Activated CD8-positive, alpha-beta T cell treated with anti-CD3 and anti-CD28 coated beads for 36 hours (primary cell): ENCODE data around the gene DNAJB13. TPM values are rescaled to one million over a fixed set of nuclear protein-coding genes. Genes with fewer than 3 reads are reported as not detected.

ENCODE experiments used
- ATAC-seq: fragments of 200-7000 bp; cut with Tn5 transposase; one replicate; pipeline ENCODE4 v1.10.0; 2021; ENCODE audit warnings: mild to moderate bottlenecking, moderate library complexity
- CTCF ChIA-PET: fragments of 350-600 bp; sonication (Branson Sonifier 250); formaldehyde crosslinking; loops from one replicate; lab custom pipeline; 2021; ENCODE audit warnings: antibody characterized with exemption; lab: Charles Lee
- POLR2A ChIA-PET: fragments of 350-600 bp; sonication (Branson Sonifier 250); formaldehyde crosslinking; loops from one replicate; lab custom pipeline; 2021; ENCODE audit warnings: antibody characterized with exemption; lab: Charles Lee
- DNase-seq: peaks from one replicate; pipeline ENCODE4 v3.0.0-alpha.2; 2020
- H3K27ac Mint-ChIP-seq: one replicate; pipeline ENCODE4 v1.8.0; 2021; ENCODE audit warnings: mild to moderate bottlenecking, mixed read lengths
- H3K27me3 Mint-ChIP-seq: one replicate; pipeline ENCODE4 v1.8.0; 2021; ENCODE audit warnings: mixed read lengths
- H3K36me3 Mint-ChIP-seq: one replicate; pipeline ENCODE4 v1.8.0; 2021; ENCODE audit warnings: low read depth, mixed read lengths
- H3K4me1 Mint-ChIP-seq: one replicate; pipeline ENCODE4 v1.8.0; 2021; ENCODE audit warnings: low read depth, mixed read lengths
- H3K4me3 Mint-ChIP-seq: one replicate; pipeline ENCODE4 v1.8.0; 2021; ENCODE audit warnings: mild to moderate bottlenecking, moderate library complexity, mixed read lengths
- H3K9me3 Mint-ChIP-seq: one replicate; pipeline ENCODE4 v1.8.0; 2021; ENCODE audit warnings: mixed read lengths
- CTCF ChIP-seq: fragments of 200-600 bp; IDR thresholded peaks from one replicate; pipeline ENCODE4 v1.8.0; 2022; ENCODE audit warnings: antibody characterized with exemption, mild to moderate bottlenecking
- intact Hi-C: fragments of 100-400 bp; cut with micrococcal nuclease; formaldehyde crosslinking; loops from one replicate; pipeline ENCODE4 v1.10.0; 2022
- total RNA-seq, 2 experiments: library from RNA; stranded (reverse); gene quantifications; one replicate each; pipeline ENCODE4 v1.2.3, GENCODE V29; 2021

Gene DNAJB13
- total RNA-seq, 2 experiments from 2014 or later: 0.18 TPM; not detected in 1

GRCh38 chr11:73957654-73958361 lies 7.0 kb downstream of the DNAJB13 start:
- no peak overlapping the region for H3K4me3 Mint-ChIP-seq
- no peaks in the 10 kb centered on the region for H3K36me3 Mint-ChIP-seq
- no peaks in the 10 kb centered on the region for H3K27me3 Mint-ChIP-seq
- intact Hi-C loops: no loop called here
- no peak overlapping the region for H3K27ac Mint-ChIP-seq
- ChIA-PET CTCF (interaction anchor here (1.0 to 1.7 kb wide), 2 partner anchors 9 to 89 kb away, joined by 3 to 4 read pairs; no protein-coding TSS in a partner anchor), POLR2A (no interaction called here)
- no peaks in the 10 kb centered on the region for H3K9me3 Mint-ChIP-seq
- ATAC-seq (no peak), DNase-seq (no peak)
- TF ChIP-seq CTCF: no peak
- no peaks in the 10 kb centered on the region for H3K4me1 Mint-ChIP-seq

- CTCF ChIA-PET: no interaction called here
- Mint-ChIP-seq H3K27ac (no peak overlapping the region), H3K4me3 (no peak overlapping the region)
Measured at GRCh38 chr11:73958521-73959141, 7.8 kb downstream of the DNAJB13 start.

GRCh38 chr11:73961321-73961720 lies 10.5 kb downstream of the DNAJB13 start:
- H3K4me3 Mint-ChIP-seq: no peak overlapping the region
- no peak for DNase-seq
- no peak for TF ChIP-seq CTCF
- no peaks in the 10 kb centered on the region for H3K9me3 Mint-ChIP-seq
- intact Hi-C loops: no loop called here
- ChIA-PET CTCF (interaction anchor here (0.9 kb wide), 1 partner anchor 9 kb away, joined by 4 read pairs; no protein-coding TSS in a partner anchor), POLR2A (no interaction called here)
- ATAC-seq: no peak
- H3K27ac Mint-ChIP-seq: no peak overlapping the region
- no peaks in the 10 kb centered on the region for H3K36me3 Mint-ChIP-seq
- H3K4me1 Mint-ChIP-seq: peaks cover 14% of the 10 kb centered on the region
- no peaks in the 10 kb centered on the region for H3K27me3 Mint-ChIP-seq

More at GRCh38 chr11:73958521-73959141, 7.8 kb downstream of the DNAJB13 start:
- DNase-seq: no peak
- Mint-ChIP-seq H3K4me1 (no peaks in the 10 kb centered on the region), H3K27me3 (no peaks in the 10 kb centered on the region), H3K9me3 (no peaks in the 10 kb centered on the region), H3K36me3 (no peaks in the 10 kb centered on the region)
- no peak for TF ChIP-seq CTCF
- ATAC-seq: no peak
- intact Hi-C loops: no loop called here
- POLR2A ChIA-PET: no interaction called here

GRCh38 chr11:73962101-73962705 lies 11.4 kb downstream of the DNAJB13 start:
- TF ChIP-seq CTCF: no peak
- CTCF ChIA-PET: interaction anchor here (0.8 to 0.9 kb wide), 2 partner anchors 9 to 10 kb away, joined by 3 read pairs; no protein-coding TSS in a partner anchor
- ATAC-seq: no peak
- no peaks in the 10 kb centered on the region for H3K36me3 Mint-ChIP-seq
- intact Hi-C loops: no loop called here
- no peaks in the 10 kb centered on the region for H3K27me3 Mint-ChIP-seq
- H3K27ac Mint-ChIP-seq: no peak overlapping the region
- DNase-seq: no peak
- POLR2A ChIA-PET: interaction anchor here (3.1 kb wide), 1 partner anchor 19 kb away, joined by 14 read pairs; the partner anchor contains the start of gene UCP2
- peaks cover 14% of the 10 kb centered on the region for H3K4me1 Mint-ChIP-seq
- no peak overlapping the region for H3K4me3 Mint-ChIP-seq
- H3K9me3 Mint-ChIP-seq: no peaks in the 10 kb centered on the region
